ENCODE data around the gene SAMD4A.

DNA sequence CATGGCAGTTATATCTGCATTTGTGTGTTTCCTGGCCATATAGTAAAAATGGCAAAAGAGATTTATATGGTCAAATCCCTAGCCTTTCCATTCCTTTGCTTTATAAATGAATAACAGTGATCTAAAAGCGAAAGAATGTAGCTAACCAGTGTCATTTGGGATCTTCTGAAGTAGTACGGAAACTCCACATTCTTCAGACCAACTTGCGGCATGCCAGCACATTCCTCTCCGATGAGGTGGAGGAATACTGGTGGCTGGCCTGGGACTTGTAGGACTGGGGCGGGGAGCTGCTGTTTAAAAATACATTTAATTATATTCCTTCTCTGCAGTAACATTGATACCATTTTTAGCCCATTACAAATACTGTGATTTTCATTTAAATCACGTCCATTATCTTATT, 85.3 kb downstream of the SAMD4A start:
- TF ChIP-seq, protein P1, sequence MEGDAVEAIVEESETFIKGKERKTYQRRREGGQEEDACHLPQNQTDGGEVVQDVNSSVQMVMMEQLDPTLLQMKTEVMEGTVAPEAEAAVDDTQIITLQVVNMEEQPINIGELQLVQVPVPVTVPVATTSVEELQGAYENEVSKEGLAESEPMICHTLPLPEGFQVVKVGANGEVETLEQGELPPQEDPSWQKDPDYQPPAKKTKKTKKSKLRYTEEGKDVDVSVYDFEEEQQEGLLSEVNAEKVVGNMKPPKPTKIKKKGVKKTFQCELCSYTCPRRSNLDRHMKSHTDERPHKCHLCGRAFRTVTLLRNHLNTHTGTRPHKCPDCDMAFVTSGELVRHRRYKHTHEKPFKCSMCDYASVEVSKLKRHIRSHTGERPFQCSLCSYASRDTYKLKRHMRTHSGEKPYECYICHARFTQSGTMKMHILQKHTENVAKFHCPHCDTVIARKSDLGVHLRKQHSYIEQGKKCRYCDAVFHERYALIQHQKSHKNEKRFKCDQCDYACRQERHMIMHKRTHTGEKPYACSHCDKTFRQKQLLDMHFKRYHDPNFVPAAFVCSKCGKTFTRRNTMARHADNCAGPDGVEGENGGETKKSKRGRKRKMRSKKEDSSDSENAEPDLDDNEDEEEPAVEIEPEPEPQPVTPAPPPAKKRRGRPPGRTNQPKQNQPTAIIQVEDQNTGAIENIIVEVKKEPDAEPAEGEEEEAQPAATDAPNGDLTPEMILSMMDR (IDR thresholded peaks at IDR 0.05 in 8 of 11, conservative IDR thresholded peaks at IDR 0.05 in 3 of 11): no peak
- TF ChIP-seq POLR2A (IDR thresholded peaks at IDR 0.05) (no peak), POLR2AphosphoS5 (IDR thresholded peaks at IDR 0.05) (peak in 1 of 3 donors; percentile 79)
